ENCODE measurements around the gene PKHD1. TPM values are rescaled to one million over a fixed set of nuclear protein-coding genes. Genes with fewer than 3 reads are reported as not detected.

The PKHD1 gene
- total RNA-seq, 1 donor from 2014 or later, result 0.49 TPM

DNA sequence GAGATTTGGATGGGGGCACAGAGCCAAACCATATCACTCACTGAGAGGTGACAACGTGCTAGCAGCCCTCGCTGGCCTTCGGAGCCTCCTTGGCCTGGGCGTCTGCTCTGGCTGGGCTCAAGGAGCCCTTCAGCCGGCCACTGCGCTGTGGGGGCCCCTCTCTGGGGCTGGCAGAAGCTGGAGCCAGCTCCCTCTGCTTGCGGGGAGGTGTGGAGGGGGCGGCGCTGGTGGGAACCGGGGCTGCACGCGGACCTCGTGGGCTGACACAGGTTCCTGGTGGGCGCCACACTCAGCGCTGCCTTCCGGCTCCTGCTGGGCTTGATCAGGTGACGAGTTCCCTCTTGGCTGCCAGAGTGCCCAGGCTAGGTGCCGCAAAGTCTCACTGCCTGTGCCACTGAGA lies 489.2 kb downstream of the PKHD1 start:
- Histone ChIP-seq H3K4me1 (no peaks in the 10 kb centered on the region), H3K9me3 (no peaks in the 10 kb centered on the region), H3K4me3 (no peak overlapping the region), H3K27ac (no peak overlapping the region), H3K27me3 (no peaks in the 10 kb centered on the region), H3K36me3 (no peaks in the 10 kb centered on the region)
- DNase-seq (ENCODE audit: extremely low spot score in 2 of 2), result no peak
- TF ChIP-seq, protein P1, sequence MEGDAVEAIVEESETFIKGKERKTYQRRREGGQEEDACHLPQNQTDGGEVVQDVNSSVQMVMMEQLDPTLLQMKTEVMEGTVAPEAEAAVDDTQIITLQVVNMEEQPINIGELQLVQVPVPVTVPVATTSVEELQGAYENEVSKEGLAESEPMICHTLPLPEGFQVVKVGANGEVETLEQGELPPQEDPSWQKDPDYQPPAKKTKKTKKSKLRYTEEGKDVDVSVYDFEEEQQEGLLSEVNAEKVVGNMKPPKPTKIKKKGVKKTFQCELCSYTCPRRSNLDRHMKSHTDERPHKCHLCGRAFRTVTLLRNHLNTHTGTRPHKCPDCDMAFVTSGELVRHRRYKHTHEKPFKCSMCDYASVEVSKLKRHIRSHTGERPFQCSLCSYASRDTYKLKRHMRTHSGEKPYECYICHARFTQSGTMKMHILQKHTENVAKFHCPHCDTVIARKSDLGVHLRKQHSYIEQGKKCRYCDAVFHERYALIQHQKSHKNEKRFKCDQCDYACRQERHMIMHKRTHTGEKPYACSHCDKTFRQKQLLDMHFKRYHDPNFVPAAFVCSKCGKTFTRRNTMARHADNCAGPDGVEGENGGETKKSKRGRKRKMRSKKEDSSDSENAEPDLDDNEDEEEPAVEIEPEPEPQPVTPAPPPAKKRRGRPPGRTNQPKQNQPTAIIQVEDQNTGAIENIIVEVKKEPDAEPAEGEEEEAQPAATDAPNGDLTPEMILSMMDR (IDR thresholded peaks at IDR 0.05), result no peak
- no peak for TF ChIP-seq POLR2A (IDR thresholded peaks at IDR 0.05)
- TF ChIP-seq POLR2AphosphoS5 (IDR thresholded peaks at IDR 0.05; ENCODE audit: insufficient read depth in 1 of 2, low read depth in 1 of 2), result no peak
- intact Hi-C loops (cut with DNase I), result no loop called here

DNA sequence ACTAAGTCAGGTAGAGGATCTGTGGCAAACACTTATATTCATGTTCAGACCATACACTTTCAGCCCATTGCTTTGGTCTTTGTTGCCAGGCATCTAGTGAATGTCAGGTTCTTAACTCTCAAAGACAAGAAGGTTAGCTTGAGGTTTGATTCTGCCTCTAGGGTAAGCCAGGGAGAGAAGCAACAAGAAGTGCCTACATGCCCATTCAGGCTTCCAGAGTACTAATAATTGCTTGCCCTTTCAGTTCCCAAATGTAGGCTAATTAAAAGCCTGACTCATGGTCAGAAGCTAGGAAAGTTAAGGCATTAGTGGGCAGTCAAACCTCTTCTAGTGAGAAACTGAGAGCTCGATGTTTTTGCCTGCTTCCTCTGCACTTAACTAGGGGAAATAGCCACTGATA lies 492.4 kb downstream of the PKHD1 start:
- DNase-seq (ENCODE audit: extremely low spot score in 2 of 2), result no peak
- Histone ChIP-seq H3K4me3 (no peak overlapping the region), H3K27ac (no peak overlapping the region), H3K36me3 (no peaks in the 10 kb centered on the region), H3K27me3 (no peaks in the 10 kb centered on the region), H3K4me1 (no peaks in the 10 kb centered on the region), H3K9me3 (no peaks in the 10 kb centered on the region)
- intact Hi-C loops (cut with DNase I), result no loop called here
- TF ChIP-seq POLR2A (IDR thresholded peaks at IDR 0.05) (no peak), POLR2AphosphoS5 (IDR thresholded peaks at IDR 0.05; ENCODE audit: insufficient read depth in 1 of 2, low read depth in 1 of 2) (no peak)
- TF ChIP-seq, protein P1 (IDR thresholded peaks at IDR 0.05), result no peak

GRCh38 chr6:51585264-51585663 lies 502.1 kb downstream of the PKHD1 start:
- Histone ChIP-seq H3K27ac (no peak overlapping the region), H3K9me3 (no peaks in the 10 kb centered on the region), H3K4me1 (no peaks in the 10 kb centered on the region), H3K27me3 (no peaks in the 10 kb centered on the region), H3K36me3 (no peaks in the 10 kb centered on the region), H3K4me3 (no peak overlapping the region)
- intact Hi-C loops (cut with DNase I), result no loop called here
- no peak for TF ChIP-seq POLR2AphosphoS5 (IDR thresholded peaks at IDR 0.05; ENCODE audit: insufficient read depth in 1 of 2, low read depth in 1 of 2)
- TF ChIP-seq POLR2A (IDR thresholded peaks at IDR 0.05), result no peak
- TF ChIP-seq, protein P1 (IDR thresholded peaks at IDR 0.05), result no peak
- DNase-seq (ENCODE audit: extremely low spot score in 2 of 2), result no peak

DNA sequence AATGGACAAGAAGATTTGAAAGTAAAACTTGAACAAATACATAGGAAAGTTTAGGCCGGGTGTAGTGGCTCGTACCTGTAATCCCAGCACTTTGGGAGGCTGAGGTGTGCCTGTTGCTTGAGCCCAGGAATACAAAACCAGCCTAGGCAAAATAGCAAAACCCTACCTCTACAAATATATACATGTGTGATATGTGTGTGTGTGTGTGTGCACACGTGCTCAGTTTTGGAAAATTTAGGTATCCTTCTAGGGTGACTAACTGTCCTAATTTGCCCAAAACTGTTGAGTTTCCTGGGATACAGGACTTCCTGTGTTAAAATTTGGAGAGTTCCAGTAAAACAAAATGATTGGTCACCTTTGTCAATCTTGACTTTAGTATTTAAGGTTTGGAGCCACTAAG lies 503.2 kb downstream of the PKHD1 start:
- no peak for DNase-seq (ENCODE audit: extremely low spot score in 2 of 2)
- H3K36me3 ChIP-seq, result no peaks in the 10 kb centered on the region
- H3K27ac ChIP-seq, result no peak overlapping the region
- H3K4me3 ChIP-seq, result no peak overlapping the region
- no peaks in the 10 kb centered on the region for H3K27me3 ChIP-seq
- intact Hi-C loops (cut with DNase I), result no loop called here
- TF ChIP-seq POLR2A (IDR thresholded peaks at IDR 0.05) (no peak), POLR2AphosphoS5 (IDR thresholded peaks at IDR 0.05; ENCODE audit: insufficient read depth in 1 of 2, low read depth in 1 of 2) (no peak)
- TF ChIP-seq, protein P1 (IDR thresholded peaks at IDR 0.05), result no peak
- no peaks in the 10 kb centered on the region for H3K4me1 ChIP-seq
- no peaks in the 10 kb centered on the region for H3K9me3 ChIP-seq

DNA sequence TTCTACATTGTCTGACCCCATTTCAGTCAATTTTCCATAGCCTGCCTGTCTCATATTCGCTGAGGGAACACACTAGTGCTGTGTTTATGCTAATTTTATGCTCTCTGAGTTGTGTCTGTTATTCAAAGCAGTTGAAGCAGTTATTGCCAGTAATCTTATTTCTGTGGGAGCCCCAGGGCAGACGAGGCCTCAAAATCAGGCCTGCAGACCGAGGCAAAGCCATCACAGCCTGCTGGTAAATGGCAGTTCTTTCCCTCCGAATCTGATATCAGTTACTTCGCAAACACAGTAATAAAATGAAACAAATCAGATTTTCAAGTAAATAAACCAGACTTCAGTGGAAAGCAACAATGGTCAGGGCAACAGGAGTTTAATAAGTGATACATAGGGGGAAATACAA lies 508.4 kb downstream of the PKHD1 start:
- DNase-seq (ENCODE audit: extremely low spot score in 2 of 2), result no peak
- no peak overlapping the region for H3K27ac ChIP-seq
- TF ChIP-seq POLR2A (IDR thresholded peaks at IDR 0.05), result no peak
- TF ChIP-seq, protein P1 (IDR thresholded peaks at IDR 0.05), result no peak
- no peak for TF ChIP-seq POLR2AphosphoS5 (IDR thresholded peaks at IDR 0.05; ENCODE audit: insufficient read depth in 1 of 2, low read depth in 1 of 2)
- H3K4me1 ChIP-seq, result no peaks in the 10 kb centered on the region
- intact Hi-C loops (cut with DNase I), result no loop called here
- no peak overlapping the region for H3K4me3 ChIP-seq
- H3K36me3 ChIP-seq, result no peaks in the 10 kb centered on the region
- H3K27me3 ChIP-seq, result no peaks in the 10 kb centered on the region
- H3K9me3 ChIP-seq, result no peaks in the 10 kb centered on the region
